ENCODE data around the gene NDUFS7. TPM values are rescaled to one million over a fixed set of nuclear protein-coding genes. Genes with fewer than 3 reads are reported as not detected.

NDUFS7 gene
- total and polyA plus RNA-seq, 12 donors = 4.7 to 286 (median 148) TPM

- Histone ChIP-seq H3K27me3 (no peaks in the 10 kb centered on the region), H3K9me3 (replicated peaks in 1 of 3) (no peaks in the 10 kb centered on the region), H3K4me1 (replicated peaks in 1 of 2) (peaks cover 10 to 19% of the 10 kb centered on the region in 2 donors), H3K36me3 (replicated peaks in 1 of 2) (no peaks in the 10 kb centered on the region), H3K4me3 (peak overlapping the region in 2 of 4 donors; percentile 57 to 79), H3K27ac (peak overlapping the region in 1 of 5 donors; percentile 45)
- WGBS, 4 donors = 17 to 55% (median 20%) methylated on average over 2 to 36 of the region's 36 CpGs
- intact Hi-C loops (cut with DNase I) = no loop called here
- DNase-seq = peak in 6 of 7 donors; percentile 69 to 82 (median 75)
- TF ChIP-seq CTCF (IDR thresholded peaks at IDR 0.05) (no peak), POLR2A (IDR thresholded peaks at IDR 0.05) (peak in 1 of 2 donors; percentile 44)
Measured at GRCh38 chr19:1400281-1401137, 16.8 kb downstream of the NDUFS7 start.

GRCh38 chr19:1401138-1401888 is 17.6 kb downstream of the NDUFS7 start, which contains the start of gene GAMT:
GAMT (minus strand) TSS chr19:1401542; CDS start chr19:1401476, 66 bp downstream.
- no peaks in the 10 kb centered on the region for H3K27me3 ChIP-seq
- no peaks in the 10 kb centered on the region for H3K9me3 ChIP-seq (replicated peaks in 1 of 3)
- intact Hi-C loops (cut with DNase I) = no loop called here
- WGBS, 4 donors = 0 to 40% (median 1%) methylated on average over 1 to 87 of the region's 87 CpGs
- no peak for DNase-seq
- peak within 1 kb of the TSS in 1 of 5 donors; percentile 45 for H3K27ac ChIP-seq
- H3K4me3 ChIP-seq = peak within 1 kb of the TSS in 2 of 4 donors; percentile 57 to 79
- TF ChIP-seq POLR2A (IDR thresholded peaks at IDR 0.05) (peak in 1 of 2 donors; percentile 38), CTCF (IDR thresholded peaks at IDR 0.05) (peak in 4 of 6 experiments; percentile 17 to 50 (median 32))
- H3K36me3 ChIP-seq (replicated peaks in 1 of 2) = no peaks in the 10 kb centered on the region
- peaks cover 10 to 19% of the 10 kb centered on the region in 2 donors for H3K4me1 ChIP-seq (replicated peaks in 1 of 2)

- Histone ChIP-seq H3K36me3 (replicated peaks in 1 of 2) (no peaks in the 10 kb centered on the region), H3K9me3 (replicated peaks in 1 of 3) (no peaks in the 10 kb centered on the region), H3K4me1 (replicated peaks in 1 of 2) (peaks cover 10 to 19% of the 10 kb centered on the region in 2 donors), H3K4me3 (peak overlapping the region in 2 of 4 donors; percentile 57 to 79), H3K27me3 (no peaks in the 10 kb centered on the region), H3K27ac (no peak overlapping the region)
- no peak for TF ChIP-seq CTCF (IDR thresholded peaks at IDR 0.05)
- intact Hi-C loops (cut with DNase I) = no loop called here
- 54 to 58% (median 57%) methylated on average over 11 of the region's 11 CpGs for WGBS, 4 donors
- DNase-seq = no peak
Measured at GRCh38 chr19:1401889-1402217, 18.1 kb downstream of the NDUFS7 start.

- H3K36me3 ChIP-seq (replicated peaks in 1 of 2) = no peaks in the 10 kb centered on the region
- no peak for DNase-seq
- TF ChIP-seq POLR2A (IDR thresholded peaks at IDR 0.05) (no peak), CTCF (IDR thresholded peaks at IDR 0.05) (no peak)
- peaks cover 10 to 19% of the 10 kb centered on the region in 2 donors for H3K4me1 ChIP-seq (replicated peaks in 1 of 2)
- no peak overlapping the region for H3K4me3 ChIP-seq
- H3K27me3 ChIP-seq = no peaks in the 10 kb centered on the region
- H3K9me3 ChIP-seq (replicated peaks in 1 of 3) = no peaks in the 10 kb centered on the region
- intact Hi-C loops (cut with DNase I) = no loop called here
- no peak overlapping the region for H3K27ac ChIP-seq
- WGBS, 4 donors = 50 to 62% (median 54%) methylated on average over 7 to 25 of the region's 25 CpGs
Measured at GRCh38 chr19:1402411-1403070, 18.8 kb downstream of the NDUFS7 start.
